Kidney (tissue), 14 donors: Measurements from ENCODE around the gene KCNJ2. TPM values are rescaled to one million over a fixed set of nuclear protein-coding genes. Genes with fewer than 3 reads are reported as not detected.

Experiments used
- DNase-seq, 5 donors: peaks; one replicate each; pipeline ENCODE4 v3.0.0-alpha.2; 2013 to 2020
- FAIRE-seq: peaks from 2 replicates; lab custom pipeline; 2012; peaks lifted over from hg19 to GRCh38; lab: Jason Lieb, UNC
- H3K27ac ChIP-seq, 2 donors: one replicate each; pipeline ENCODE4 v1.7.0; 2013; ENCODE audit warnings: low read depth in 2 of 2, low read length in 2 of 2, inconsistent platforms in 1 of 2
- H3K27me3 ChIP-seq: one replicate; pipeline ENCODE4 v1.7.1; 2013; ENCODE audit warnings: low read length, inconsistent platforms; ENCODE audit not compliant: control insufficient read depth, insufficient read depth
- H3K36me3 ChIP-seq, 3 donors: one replicate each; pipeline versions ENCODE4 v1.7.0 to v1.7.1; 2013; ENCODE audit warnings: low read length in 3 of 3, control low read depth in 1 of 3, inconsistent platforms in 1 of 3; ENCODE audit not compliant: insufficient read depth in 3 of 3, control insufficient read depth in 2 of 3
- H3K4me1 ChIP-seq, 3 donors: one replicate each; pipeline versions ENCODE4 v1.7.0 to v1.7.1; 2013; ENCODE audit warnings: low read length in 3 of 3, inconsistent platforms in 1 of 3, low read depth in 1 of 3; ENCODE audit not compliant: control insufficient read depth in 2 of 3, insufficient read depth in 2 of 3
- H3K4me3 ChIP-seq, 3 donors: one replicate each; pipeline versions ENCODE4 v1.7.0 to v1.8.1; 2013; ENCODE audit warnings: low read length in 3 of 3, control low read depth in 1 of 3, inconsistent platforms in 1 of 3
- H3K9ac ChIP-seq, 3 donors: one replicate each; pipeline versions ENCODE4 v1.7.0 to v1.7.1; 2013; ENCODE audit warnings: low read length in 3 of 3, control low read depth in 1 of 3, inconsistent platforms in 1 of 3
- H3K9me3 ChIP-seq, 3 donors: one replicate each; pipeline versions ENCODE4 v1.7.0 to v1.7.1; 2013; ENCODE audit warnings: low read length in 3 of 3, control low read depth in 1 of 3, inconsistent platforms in 1 of 3; ENCODE audit not compliant: control insufficient read depth in 2 of 3, insufficient read depth in 1 of 3
- CTCF ChIP-seq: IDR thresholded peaks from 3 replicates; pipeline ENCODE4 v1.5.1; 2012; ENCODE audit warnings: mild to moderate bottlenecking, moderate library complexity, borderline replicate concordance; ENCODE audit not compliant: insufficient read depth; ENCODE audit errors: extremely low read depth
- intact Hi-C: fragments of 100-400 bp; cut with DNase I; formaldehyde crosslinking; loops from one replicate; pipeline ENCODE4 v1.11.1; 2022
- polyA plus RNA-seq: library from polyadenylated mRNA; stranded (reverse); fragments of 350-450 nt; fragmentation: Illumina TruSeq; extraction: RNeasy Lipid Tissue Mini Kit (QIAGEN cat#74804); gene quantifications from one replicate; pipeline ENCODE4 v1.2.3, GENCODE V29; 2014; ENCODE audit warnings: low read depth, low replicate concordance; ENCODE audit not compliant: insufficient read depth
- total RNA-seq: library from RNA; stranded (reverse); fragmentation: NEBNext Ultra II Directional; extraction: Animal tissue kit (Norgen Biotek cat#: 25700); gene quantifications from one replicate; pipeline ENCODE4 v1.2.1, GENCODE V29; 2021
- donor health status: control.
- donor health status: control.
- donor health status: control.
- donor health status: control.
- donor health status: control.
- donor health status: DM: yes; HTN: yes; CAD: no.
- donor health status: Normal renal cell carcinoma (clear cell type).

The KCNJ2 gene
- total and polyA plus RNA-seq, 2 donors from 2014 or later: 0.71 to 4.4 TPM

GRCh38 chr17:70127221-70127873 is 42.0 kb upstream of the KCNJ2 start:
- H3K36me3 ChIP-seq: peaks cover 0 to 12% (median 10%) of the 10 kb centered on the region in 3 donors
- no peak overlapping the region for H3K27ac ChIP-seq
- H3K4me1 ChIP-seq: no peaks in the 10 kb centered on the region
- TF ChIP-seq CTCF: no peak
- no peak for FAIRE-seq
- no peaks in the 10 kb centered on the region for H3K27me3 ChIP-seq
- intact Hi-C loops: no loop called here
- no peaks in the 10 kb centered on the region for H3K9me3 ChIP-seq
- no peak for DNase-seq
- H3K4me3 ChIP-seq: no peak overlapping the region
- no peak overlapping the region for H3K9ac ChIP-seq

- Histone ChIP-seq H3K9me3 (no peaks in the 10 kb centered on the region), H3K27ac (no peak overlapping the region), H3K9ac (no peak overlapping the region), H3K27me3 (no peaks in the 10 kb centered on the region), H3K36me3 (peaks cover 0 to 24% (median 15%) of the 10 kb centered on the region in 3 donors), H3K4me3 (no peak overlapping the region), H3K4me1 (no peaks in the 10 kb centered on the region)
- no peak for FAIRE-seq
- no peak for DNase-seq
- no peak for TF ChIP-seq CTCF
- intact Hi-C loops: no loop called here
Measured at GRCh38 chr17:70128727-70129238, 40.5 kb upstream of the KCNJ2 start.

- DNase-seq (no peak), FAIRE-seq (no peak)
- H3K9ac ChIP-seq: no peak overlapping the region
- H3K36me3 ChIP-seq: peaks cover 0 to 25% (median 15%) of the 10 kb centered on the region in 3 donors
- no peaks in the 10 kb centered on the region for H3K4me1 ChIP-seq
- intact Hi-C loops: no loop called here
- H3K9me3 ChIP-seq: no peaks in the 10 kb centered on the region
- no peak for TF ChIP-seq CTCF
- H3K27me3 ChIP-seq: no peaks in the 10 kb centered on the region
- H3K27ac ChIP-seq: no peak overlapping the region
- no peak overlapping the region for H3K4me3 ChIP-seq
Measured at GRCh38 chr17:70130289-70130688, 39.0 kb upstream of the KCNJ2 start.
